Cardiac muscle cell (in vitro differentiated cells and primary cell): ENCODE data around the gene ERGIC1. TPM values are rescaled to one million over a fixed set of nuclear protein-coding genes. Genes with fewer than 3 reads are reported as not detected.

Source experiments
- DNase-seq, 2 donors: peaks; one replicate each; pipeline versions ENCODE4 v3.0.0 to v3.0.0-alpha.2; 2010 to 2017; ENCODE audit warnings: low read depth in 1 of 2, low spot score in 1 of 2
- H3K27ac ChIP-seq: fragments of 200-600 bp; sonication (generic); 2 replicates; pipeline ENCODE4 v1.5.1; 2016
- H3K27me3 ChIP-seq: fragments of 200-600 bp; sonication (generic); 2 replicates; pipeline ENCODE4 v1.6.0; 2016; ENCODE audit warnings: control low read depth
- H3K36me3 ChIP-seq: fragments of 200-600 bp; sonication (generic); 2 replicates; pipeline ENCODE4 v1.5.1; 2016; ENCODE audit warnings: control low read depth
- H3K4me1 ChIP-seq: fragments of 200-600 bp; sonication (generic); 2 replicates; pipeline ENCODE4 v1.8.1; 2017; ENCODE audit warnings: low read depth, mild to moderate bottlenecking, mixed run types
- H3K4me3 ChIP-seq: fragments of 200-600 bp; sonication (generic); 2 replicates; pipeline ENCODE4 v1.5.1; 2016; ENCODE audit warnings: mild to moderate bottlenecking
- H3K9me3 ChIP-seq: fragments of 200-600 bp; sonication (generic); 2 replicates; pipeline ENCODE4 v1.5.1; 2017; ENCODE audit warnings: low read depth, mild to moderate bottlenecking, control low read depth
- polyA plus RNA-seq: library from polyadenylated mRNA; unstranded; fragments of >200 nt; fragmentation: Nextera tagmentation; extraction: Ambion mirVana; gene quantifications from 2 replicates; pipeline ENCODE4 v1.2.1, GENCODE V29; 2016
- total RNA-seq: library from RNA; depleted of rRNA; stranded (reverse); fragments of >200 nt; gene quantifications from 2 replicates; pipeline ENCODE4 v1.2.3, GENCODE V29; 2016
- TF ChIP-seq, protein P1 (sequence below): IDR thresholded peaks from 2 replicates; pipeline ENCODE4 v1.5.1; 2012; ENCODE audit warnings: low read depth, mild to moderate bottlenecking, low read length

Gene ERGIC1
- total and polyA plus RNA-seq, 2 experiments from 2014 or later: 15.4 to 77.3 TPM

DNA sequence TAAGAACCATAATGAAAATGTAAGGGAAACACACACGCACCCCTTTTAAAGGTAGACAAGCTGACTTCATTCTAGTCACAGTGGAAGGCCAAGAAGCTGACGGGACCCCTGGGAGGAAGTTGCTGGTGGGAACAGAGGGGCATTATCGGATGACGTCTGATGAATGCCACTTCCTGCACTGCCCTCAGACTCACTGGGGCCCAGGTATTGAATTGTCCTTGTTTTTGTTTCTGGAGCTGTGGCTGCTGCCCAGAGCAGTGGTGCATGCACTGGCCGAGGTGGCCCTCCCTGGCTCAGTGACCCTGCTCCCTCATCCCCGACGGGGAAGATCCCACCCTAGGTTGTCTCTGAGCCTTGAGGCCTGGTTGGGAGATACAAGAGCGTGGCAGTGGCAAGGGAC, 109.9 kb downstream of the ERGIC1 start:
- H3K4me3 ChIP-seq: no peak overlapping the region

DNA sequence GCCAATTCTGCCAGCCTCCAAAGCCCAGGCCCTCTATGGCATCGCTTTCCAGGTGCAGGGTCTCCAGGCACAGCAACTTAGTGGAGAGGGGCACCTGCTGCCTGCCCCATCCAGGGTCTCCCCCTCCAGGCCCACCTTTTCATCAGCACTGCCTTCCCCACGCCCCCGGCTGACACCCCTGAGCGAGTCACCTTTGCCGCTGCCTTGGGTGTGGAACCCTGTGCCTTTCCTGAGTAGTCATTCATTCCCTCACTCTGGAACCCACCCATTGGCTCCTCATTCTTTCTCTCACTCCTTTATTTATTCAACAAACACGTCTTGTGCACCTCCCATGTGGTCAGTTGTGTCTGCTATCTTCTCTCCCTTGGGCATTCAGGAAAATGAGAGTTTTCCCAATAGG, 110.7 kb downstream of the ERGIC1 start:
- peaks cover 4% of the 10 kb centered on the region for H3K36me3 ChIP-seq
- no peaks in the 10 kb centered on the region for H3K27me3 ChIP-seq
- DNase-seq: no peak
- no peaks in the 10 kb centered on the region for H3K9me3 ChIP-seq
- no peak overlapping the region for H3K4me3 ChIP-seq
- TF ChIP-seq, protein P1, sequence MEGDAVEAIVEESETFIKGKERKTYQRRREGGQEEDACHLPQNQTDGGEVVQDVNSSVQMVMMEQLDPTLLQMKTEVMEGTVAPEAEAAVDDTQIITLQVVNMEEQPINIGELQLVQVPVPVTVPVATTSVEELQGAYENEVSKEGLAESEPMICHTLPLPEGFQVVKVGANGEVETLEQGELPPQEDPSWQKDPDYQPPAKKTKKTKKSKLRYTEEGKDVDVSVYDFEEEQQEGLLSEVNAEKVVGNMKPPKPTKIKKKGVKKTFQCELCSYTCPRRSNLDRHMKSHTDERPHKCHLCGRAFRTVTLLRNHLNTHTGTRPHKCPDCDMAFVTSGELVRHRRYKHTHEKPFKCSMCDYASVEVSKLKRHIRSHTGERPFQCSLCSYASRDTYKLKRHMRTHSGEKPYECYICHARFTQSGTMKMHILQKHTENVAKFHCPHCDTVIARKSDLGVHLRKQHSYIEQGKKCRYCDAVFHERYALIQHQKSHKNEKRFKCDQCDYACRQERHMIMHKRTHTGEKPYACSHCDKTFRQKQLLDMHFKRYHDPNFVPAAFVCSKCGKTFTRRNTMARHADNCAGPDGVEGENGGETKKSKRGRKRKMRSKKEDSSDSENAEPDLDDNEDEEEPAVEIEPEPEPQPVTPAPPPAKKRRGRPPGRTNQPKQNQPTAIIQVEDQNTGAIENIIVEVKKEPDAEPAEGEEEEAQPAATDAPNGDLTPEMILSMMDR: no peak
- peaks cover 16% of the 10 kb centered on the region for H3K4me1 ChIP-seq
- H3K27ac ChIP-seq: no peak overlapping the region

More for the DNA sequence above, 109.9 kb downstream of the ERGIC1 start:
- Histone ChIP-seq H3K36me3 (peaks cover 4% of the 10 kb centered on the region), H3K9me3 (no peaks in the 10 kb centered on the region), H3K27ac (no peak overlapping the region), H3K27me3 (no peaks in the 10 kb centered on the region), H3K4me1 (peaks cover 22% of the 10 kb centered on the region)
- TF ChIP-seq, protein P1: no peak
- no peak for DNase-seq

DNA sequence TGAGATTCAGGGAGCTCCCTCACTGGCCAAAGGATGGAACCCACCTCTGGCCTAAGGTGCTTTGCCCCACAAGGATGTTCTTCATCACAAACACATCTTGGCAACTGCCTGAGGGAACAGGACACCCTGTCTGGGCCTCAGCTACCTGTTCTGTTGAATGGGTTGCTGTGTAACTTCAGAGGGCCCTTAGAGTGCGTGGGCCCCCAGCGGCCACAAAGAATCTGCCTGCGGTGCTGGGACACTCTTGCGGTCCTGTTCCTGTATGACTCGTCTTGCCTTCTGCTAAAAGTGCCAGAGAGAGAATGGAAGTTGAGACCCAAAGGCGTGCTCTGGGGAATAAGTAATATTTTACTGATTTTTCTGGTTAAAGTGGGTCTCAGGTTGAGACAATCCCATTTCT, 111.1 kb downstream of the ERGIC1 start:
- Histone ChIP-seq H3K27ac (no peak overlapping the region), H3K36me3 (peaks cover 4% of the 10 kb centered on the region)
- TF ChIP-seq, protein P1: no peak

DNA sequence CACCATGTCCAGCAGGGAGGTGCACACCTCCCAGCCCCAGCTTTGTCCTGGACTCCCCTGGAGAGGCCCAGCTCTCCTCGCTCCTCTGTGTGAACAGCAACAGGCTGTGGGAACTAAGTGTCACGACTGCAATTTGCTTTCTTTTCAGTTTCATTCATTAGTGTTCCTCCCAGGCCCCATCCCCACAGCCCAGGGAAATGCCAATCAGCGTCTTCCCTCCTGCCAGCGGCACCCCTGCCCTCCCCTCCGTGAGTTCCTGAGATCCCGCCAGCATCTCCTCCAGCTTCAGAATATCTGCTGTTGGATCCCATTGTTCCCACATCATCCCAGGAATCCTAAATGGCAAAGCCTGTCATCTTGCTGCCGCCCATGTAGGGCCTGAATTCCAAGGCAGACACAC, 112.1 kb downstream of the ERGIC1 start:
- no peak overlapping the region for H3K4me3 ChIP-seq
- no peak for DNase-seq
- no peaks in the 10 kb centered on the region for H3K9me3 ChIP-seq
- TF ChIP-seq, protein P1: no peak
- no peak overlapping the region for H3K27ac ChIP-seq
- H3K27me3 ChIP-seq: no peaks in the 10 kb centered on the region
- H3K4me1 ChIP-seq: peaks cover 7% of the 10 kb centered on the region
- H3K36me3 ChIP-seq: peaks cover 4% of the 10 kb centered on the region

More for the DNA sequence above, 111.1 kb downstream of the ERGIC1 start:
- H3K9me3 ChIP-seq: no peaks in the 10 kb centered on the region
- no peak overlapping the region for H3K4me3 ChIP-seq
- peaks cover 12% of the 10 kb centered on the region for H3K4me1 ChIP-seq
- no peak for DNase-seq
- H3K27me3 ChIP-seq: no peaks in the 10 kb centered on the region

DNA sequence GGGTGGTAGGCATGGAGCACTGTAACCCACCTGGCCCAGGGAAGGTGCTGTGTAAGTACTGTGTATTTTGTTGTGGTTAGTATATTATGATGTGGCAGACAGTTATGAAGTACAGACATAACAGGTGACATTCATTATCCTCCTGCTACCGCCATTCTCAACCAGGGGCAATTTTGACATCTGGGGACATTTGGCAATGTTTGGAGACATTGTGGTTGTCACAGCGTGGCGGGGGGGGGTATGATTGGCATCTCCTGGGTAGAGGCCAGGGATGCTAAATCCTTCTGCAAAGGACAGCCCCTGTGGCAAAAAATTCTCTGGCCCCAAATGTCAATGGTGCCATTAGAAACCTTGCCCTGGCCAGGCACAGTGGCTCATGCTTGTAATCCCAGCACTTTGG, 115.4 kb downstream of the ERGIC1 start:
- Histone ChIP-seq H3K4me1 (no peaks in the 10 kb centered on the region), H3K27ac (no peak overlapping the region), H3K9me3 (no peaks in the 10 kb centered on the region), H3K36me3 (peaks cover 4% of the 10 kb centered on the region), H3K27me3 (no peaks in the 10 kb centered on the region), H3K4me3 (no peak overlapping the region)
- TF ChIP-seq, protein P1: no peak
- DNase-seq: no peak
